Measurements from ENCODE around the gene CCDC78. TPM values are rescaled to one million over a fixed set of nuclear protein-coding genes. Genes with fewer than 3 reads are reported as not detected.

Gene CCDC78
- 1 to 10 TPM; 2.2 to 4.1 (median 3.4) TPM for total RNA-seq (2021; fragmentation: NEBNext Ultra II Directional; extraction: Animal tissue kit (Norgen Biotek cat#: 25700))
- long read RNA-seq, result 0 reads

DNA sequence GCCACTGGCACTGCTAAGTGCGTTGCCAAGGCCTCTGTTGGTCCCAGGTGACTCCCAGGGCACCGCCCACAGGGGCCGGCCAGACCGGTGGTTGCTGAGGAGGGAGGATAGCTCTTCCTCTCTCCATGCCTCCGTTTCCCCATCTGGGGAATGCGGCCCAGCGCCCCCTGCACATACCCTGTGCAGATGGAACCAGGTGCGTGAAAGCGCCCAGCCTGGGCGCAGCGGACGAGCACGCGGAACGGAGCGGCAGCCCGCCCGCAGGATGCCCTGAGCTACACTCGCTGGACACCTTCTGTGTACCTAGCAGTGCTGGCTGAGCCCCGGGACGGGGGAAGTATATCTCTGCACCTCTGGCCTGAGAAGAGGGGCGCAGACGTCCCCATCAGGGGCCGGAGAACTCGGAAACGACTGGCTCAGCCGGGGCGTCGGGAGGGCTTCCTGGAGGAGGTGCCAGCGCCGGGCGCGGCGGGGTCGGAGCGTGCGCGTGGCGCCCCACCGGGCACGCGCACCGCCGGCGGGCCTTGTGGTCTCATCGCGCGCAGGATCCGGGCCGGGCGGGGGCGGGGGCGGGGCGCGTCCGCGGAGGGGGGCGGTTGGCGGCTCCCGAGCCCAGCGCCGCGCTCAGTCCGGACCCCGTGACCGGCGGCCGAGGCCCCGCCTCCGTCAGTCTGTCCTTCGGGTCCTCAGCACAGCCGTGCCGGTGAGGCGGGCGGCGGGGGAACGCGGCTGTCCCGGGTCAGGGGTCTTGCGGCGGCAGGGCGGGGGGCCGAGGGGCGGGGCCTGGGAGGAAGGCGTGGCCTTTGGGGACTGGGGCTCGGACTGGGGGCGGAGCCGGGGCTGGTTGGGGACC is at the start of gene CCDC78, which contains the start of gene HAGHL:
Gene CCDC78 (minus strand): TSS at position 6 of the 853 bp plus-strand sequence. CDS start 76 bp downstream, outside the sequence.
Gene HAGHL (plus strand): TSS at position 669 of the 853 bp plus-strand sequence. CDS start 404 bp downstream, outside the sequence.
- no peak for DNase-seq
- peaks cover 7% of the 10 kb centered on the region for H3K27me3 Mint-ChIP-seq (ENCODE audit: insufficient read depth)
- peak within 1 kb of the TSS; percentile 65 for H3K4me3 Mint-ChIP-seq
- H3K9me3 Mint-ChIP-seq, result no peaks in the 10 kb centered on the region
- no peak within 1 kb of the TSS for H3K27ac Mint-ChIP-seq
- H3K4me1 Mint-ChIP-seq (ENCODE audit: low read depth), result no peaks in the 10 kb centered on the region
- H3K36me3 Mint-ChIP-seq (ENCODE audit: low read depth), result no peaks in the 10 kb centered on the region
- TF ChIP-seq CTCF (IDR thresholded peaks at IDR 0.05), result no peak

- DNase-seq, result no peak
- Mint-ChIP-seq H3K36me3 (ENCODE audit: low read depth) (no peaks in the 10 kb centered on the region), H3K27ac (no peak overlapping the region), H3K4me3 (no peak overlapping the region), H3K9me3 (no peaks in the 10 kb centered on the region), H3K4me1 (ENCODE audit: low read depth) (peaks cover 7% of the 10 kb centered on the region), H3K27me3 (ENCODE audit: insufficient read depth) (peaks cover under 1% of the 10 kb centered on the region; the same call in 1 of the 2 replicates)
- no peak for TF ChIP-seq CTCF (IDR thresholded peaks at IDR 0.05)
Measured at GRCh38 chr16:775236-775796, 49.1 kb upstream of the CCDC78 start.

DNA sequence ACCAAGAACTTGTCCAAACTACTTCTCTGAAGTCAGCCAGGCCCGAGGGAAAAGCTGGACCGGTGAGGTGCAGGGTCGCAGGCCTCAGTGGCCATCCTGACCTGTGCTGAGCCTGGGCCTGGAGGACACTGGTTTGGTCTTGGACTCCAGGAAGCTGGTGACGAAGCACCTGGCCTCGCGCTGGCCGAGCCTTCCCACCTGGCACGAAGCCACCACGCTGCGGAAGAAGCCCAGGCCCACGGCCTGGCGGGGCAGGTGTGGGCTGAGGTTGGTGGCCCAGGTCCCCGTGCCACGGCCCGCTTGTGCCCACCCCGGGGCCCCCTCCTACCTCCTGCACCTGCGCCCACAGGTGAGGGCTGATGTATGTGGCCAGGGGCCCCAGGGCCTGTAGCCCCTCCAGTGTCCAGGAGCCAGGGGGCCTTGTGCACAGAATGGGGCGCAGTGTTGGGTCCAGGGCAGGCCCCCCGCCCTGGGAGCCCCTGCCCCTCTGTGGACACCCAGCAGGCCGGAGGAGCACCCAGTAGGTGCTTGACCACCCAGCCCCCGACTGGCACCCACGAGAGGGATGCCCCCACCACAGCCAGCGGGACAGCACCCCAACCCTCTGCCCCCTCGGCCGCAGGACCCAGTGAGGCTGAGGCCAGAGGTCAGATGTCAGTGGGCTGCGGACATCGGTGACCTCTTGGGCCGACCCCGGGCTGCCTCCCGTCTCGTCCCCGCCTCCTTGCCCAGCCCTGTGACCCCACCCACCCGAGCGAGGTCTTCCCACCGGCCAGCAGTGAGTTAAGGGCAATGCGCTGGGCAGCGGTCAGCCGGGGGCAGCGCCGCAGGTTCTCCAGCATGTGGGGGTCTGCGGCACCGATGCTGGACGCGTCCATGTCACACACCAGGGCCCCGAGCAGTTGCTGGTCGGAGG is 48.1 kb upstream of the CCDC78 start:
- Mint-ChIP-seq H3K4me3 (no peak overlapping the region), H3K36me3 (ENCODE audit: low read depth) (no peaks in the 10 kb centered on the region), H3K4me1 (ENCODE audit: low read depth) (peaks cover 7% of the 10 kb centered on the region), H3K27ac (no peak overlapping the region), H3K27me3 (ENCODE audit: insufficient read depth) (no peaks in the 10 kb centered on the region; the same call in 1 of the 2 replicates), H3K9me3 (no peaks in the 10 kb centered on the region)
- no peak for TF ChIP-seq CTCF (IDR thresholded peaks at IDR 0.05)
- no peak for DNase-seq

- Mint-ChIP-seq H3K4me3 (no peak overlapping the region), H3K27me3 (ENCODE audit: insufficient read depth) (no peaks in the 10 kb centered on the region), H3K4me1 (ENCODE audit: low read depth) (peaks cover 5% of the 10 kb centered on the region), H3K36me3 (ENCODE audit: low read depth) (no peaks in the 10 kb centered on the region), H3K9me3 (no peaks in the 10 kb centered on the region), H3K27ac (no peak overlapping the region)
- TF ChIP-seq CTCF (IDR thresholded peaks at IDR 0.05), result no peak
- no peak for DNase-seq
Measured at GRCh38 chr16:772959-773358, 46.7 kb upstream of the CCDC78 start.

- H3K4me1 Mint-ChIP-seq (ENCODE audit: low read depth), result no peaks in the 10 kb centered on the region
- H3K9me3 Mint-ChIP-seq, result no peaks in the 10 kb centered on the region
- DNase-seq, result no peak
- TF ChIP-seq CTCF (IDR thresholded peaks at IDR 0.05), result no peak
- no peak overlapping the region for H3K4me3 Mint-ChIP-seq
- no peak overlapping the region for H3K27ac Mint-ChIP-seq
- H3K27me3 Mint-ChIP-seq (ENCODE audit: insufficient read depth), result no peaks in the 10 kb centered on the region
- H3K36me3 Mint-ChIP-seq (ENCODE audit: low read depth), result no peaks in the 10 kb centered on the region
Measured at GRCh38 chr16:770411-770810, 44.2 kb upstream of the CCDC78 start.

Measured in HFFc6 (cell line).